Stomach (tissue), 4 donors: ENCODE measurements around the gene HJURP.

ENCODE experiments used
- CTCF ChIP-seq, 7 experiments: fragments of 450-650 bp in 4 of 7; fragments of 200-600 bp in 3 of 7; sonication (generic) in 3 of 7; IDR thresholded peaks; one replicate each; pipeline ENCODE4 v1.5.1; 2016 to 2019; ENCODE audit warnings: antibody characterized with exemption in 7 of 7, control low read depth in 2 of 7, mild to moderate bottlenecking in 1 of 7
- POLR2A ChIP-seq, 4 donors: fragments of 450-650 bp; IDR thresholded peaks; one replicate each; pipeline ENCODE4 v1.6.1; 2016; ENCODE audit warnings: antibody characterized with exemption in 4 of 4, control low read depth in 2 of 4, mild to moderate bottlenecking in 1 of 4, moderate library complexity in 1 of 4
- POLR2AphosphoS5 ChIP-seq, 3 donors: sonication (generic); formaldehyde crosslinking; IDR thresholded peaks; one replicate each; pipeline ENCODE4 v1.6.1; 2016; ENCODE audit warnings: antibody characterized with exemption in 3 of 3

- TF ChIP-seq CTCF (IDR thresholded peaks at IDR 0.05) (no peak), POLR2AphosphoS5 (IDR thresholded peaks at IDR 0.05) (no peak), POLR2A (IDR thresholded peaks at IDR 0.05) (no peak)
These were observed 18.8 kb downstream of the HJURP start for GRCh38 chr2:233835230-233836186.
